Measurements from ENCODE around the gene METTL16.

GRCh38 chr17:2415081-2415480 lies 96.6 kb downstream of the METTL16 start:
- TF ChIP-seq, protein P1, sequence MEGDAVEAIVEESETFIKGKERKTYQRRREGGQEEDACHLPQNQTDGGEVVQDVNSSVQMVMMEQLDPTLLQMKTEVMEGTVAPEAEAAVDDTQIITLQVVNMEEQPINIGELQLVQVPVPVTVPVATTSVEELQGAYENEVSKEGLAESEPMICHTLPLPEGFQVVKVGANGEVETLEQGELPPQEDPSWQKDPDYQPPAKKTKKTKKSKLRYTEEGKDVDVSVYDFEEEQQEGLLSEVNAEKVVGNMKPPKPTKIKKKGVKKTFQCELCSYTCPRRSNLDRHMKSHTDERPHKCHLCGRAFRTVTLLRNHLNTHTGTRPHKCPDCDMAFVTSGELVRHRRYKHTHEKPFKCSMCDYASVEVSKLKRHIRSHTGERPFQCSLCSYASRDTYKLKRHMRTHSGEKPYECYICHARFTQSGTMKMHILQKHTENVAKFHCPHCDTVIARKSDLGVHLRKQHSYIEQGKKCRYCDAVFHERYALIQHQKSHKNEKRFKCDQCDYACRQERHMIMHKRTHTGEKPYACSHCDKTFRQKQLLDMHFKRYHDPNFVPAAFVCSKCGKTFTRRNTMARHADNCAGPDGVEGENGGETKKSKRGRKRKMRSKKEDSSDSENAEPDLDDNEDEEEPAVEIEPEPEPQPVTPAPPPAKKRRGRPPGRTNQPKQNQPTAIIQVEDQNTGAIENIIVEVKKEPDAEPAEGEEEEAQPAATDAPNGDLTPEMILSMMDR (IDR thresholded peaks at IDR 0.05) = no peak
- TF ChIP-seq POLR2A (IDR thresholded peaks at IDR 0.05) = no peak

Measured in heart left ventricle (tissue), 13 donors.